Transverse colon (tissue), 4 donors: ENCODE data around the gene PPME1.
A peak's percentile ranks its signal among the peaks of the same experiment; 100 is the strongest.

ENCODE experiments used
- CTCF ChIP-seq, 5 experiments: fragments of 200-600 bp in 3 of 5; fragments of 450-650 bp in 2 of 5; sonication (generic) in 3 of 5; IDR thresholded peaks; 1 replicate in 2 of 5; 2 replicates in 3 of 5; pipeline ENCODE4 v1.5.1; 2016 to 2017; ENCODE audit warnings: antibody characterized with exemption in 5 of 5, inconsistent platforms in 3 of 5, mild to moderate bottlenecking in 2 of 5, moderate library complexity in 1 of 5
- POLR2A ChIP-seq: fragments of 450-650 bp; IDR thresholded peaks from one replicate; pipeline ENCODE4 v1.6.1; 2016; ENCODE audit warnings: antibody characterized with exemption, mild to moderate bottlenecking, moderate library complexity
- POLR2AphosphoS5 ChIP-seq, 3 donors: sonication (generic); formaldehyde crosslinking; IDR thresholded peaks; one replicate each; pipeline ENCODE4 v1.6.1; 2016; ENCODE audit warnings: antibody characterized with exemption in 3 of 3

- TF ChIP-seq CTCF (IDR thresholded peaks at IDR 0.05) (no peak), POLR2AphosphoS5 (IDR thresholded peaks at IDR 0.05) (peak in 2 of 3 donors; percentile 13 to 38), POLR2A (no peak)
Measured at GRCh38 chr11:74138572-74138971, 32.5 kb upstream of the PPME1 start.
